Activated naive CD8-positive, alpha-beta T cell treated with anti-CD3 and anti-CD28 coated beads, Interleukin-2, amount 50 U/mL, for 24 hours (primary cell): ENCODE data around the gene DNM3.

Experiments
- ATAC-seq: fragments of 150-1000 bp; cut with Tn5 transposase; one replicate; pipeline ENCODE4 v1.10.0; 2021
- DNase-seq: peaks from one replicate; pipeline ENCODE4 v3.0.0; 2021
- H3K27ac Mint-ChIP-seq: one replicate; pipeline ENCODE4 v1.8.0; 2021; ENCODE audit warnings: mild to moderate bottlenecking, mixed read lengths
- H3K27me3 Mint-ChIP-seq: one replicate; pipeline ENCODE4 v1.8.0; 2021; ENCODE audit warnings: mixed read lengths
- H3K36me3 Mint-ChIP-seq: one replicate; pipeline ENCODE4 v1.8.0; 2021; ENCODE audit warnings: low read depth, mixed read lengths
- H3K4me1 Mint-ChIP-seq: one replicate; pipeline ENCODE4 v1.8.0; 2021; ENCODE audit warnings: mixed read lengths
- H3K4me3 Mint-ChIP-seq: one replicate; pipeline ENCODE4 v1.8.0; 2021; ENCODE audit warnings: mild to moderate bottlenecking, moderate library complexity, mixed read lengths
- H3K9me3 Mint-ChIP-seq: one replicate; pipeline ENCODE4 v1.8.0; 2021; ENCODE audit warnings: mixed read lengths

Gene DNM3

GRCh38 chr1:172450524-172450885 is 609.2 kb downstream of the DNM3 start:
- Mint-ChIP-seq H3K4me3 (no peak overlapping the region), H3K36me3 (no peaks in the 10 kb centered on the region), H3K9me3 (no peaks in the 10 kb centered on the region), H3K4me1 (peaks cover 21% of the 10 kb centered on the region), H3K27me3 (no peaks in the 10 kb centered on the region), H3K27ac (no peak overlapping the region)
- ATAC-seq (no peak), DNase-seq (no peak)

- no peak overlapping the region for H3K4me3 Mint-ChIP-seq
- H3K27ac Mint-ChIP-seq, result no peak overlapping the region
- DNase-seq (no peak), ATAC-seq (peak; percentile 47)
- no peaks in the 10 kb centered on the region for H3K9me3 Mint-ChIP-seq
- H3K36me3 Mint-ChIP-seq, result no peaks in the 10 kb centered on the region
- peaks cover 21% of the 10 kb centered on the region for H3K4me1 Mint-ChIP-seq
- no peaks in the 10 kb centered on the region for H3K27me3 Mint-ChIP-seq
These were observed 609.7 kb downstream of the DNM3 start for GRCh38 chr1:172451002-172451443.

GRCh38 chr1:172452536-172453152 is 611.3 kb downstream of the DNM3 start:
- no peak for DNase-seq
- no peak for ATAC-seq
- Mint-ChIP-seq H3K4me3 (no peak overlapping the region), H3K27ac (no peak overlapping the region), H3K27me3 (no peaks in the 10 kb centered on the region), H3K36me3 (no peaks in the 10 kb centered on the region), H3K9me3 (no peaks in the 10 kb centered on the region), H3K4me1 (peaks cover 21% of the 10 kb centered on the region)

- H3K4me1 Mint-ChIP-seq, result peaks cover 21% of the 10 kb centered on the region
- H3K36me3 Mint-ChIP-seq, result no peaks in the 10 kb centered on the region
- no peak for ATAC-seq
- no peaks in the 10 kb centered on the region for H3K9me3 Mint-ChIP-seq
- no peaks in the 10 kb centered on the region for H3K27me3 Mint-ChIP-seq
- no peak for DNase-seq
- H3K27ac Mint-ChIP-seq, result no peak overlapping the region
- H3K4me3 Mint-ChIP-seq, result no peak overlapping the region
These were observed 611.9 kb downstream of the DNM3 start for GRCh38 chr1:172453153-172453545.

- peaks cover 21% of the 10 kb centered on the region for H3K4me1 Mint-ChIP-seq
- H3K4me3 Mint-ChIP-seq, result no peak overlapping the region
- no peaks in the 10 kb centered on the region for H3K9me3 Mint-ChIP-seq
- ATAC-seq (no peak), DNase-seq (no peak)
- no peaks in the 10 kb centered on the region for H3K36me3 Mint-ChIP-seq
- no peak overlapping the region for H3K27ac Mint-ChIP-seq
- no peaks in the 10 kb centered on the region for H3K27me3 Mint-ChIP-seq
These were observed 612.3 kb downstream of the DNM3 start for GRCh38 chr1:172453607-172454006.

- ATAC-seq, result no peak
- H3K4me3 Mint-ChIP-seq, result no peak overlapping the region
- DNase-seq, result no peak
- no peaks in the 10 kb centered on the region for H3K36me3 Mint-ChIP-seq
- peaks cover 2% of the 10 kb centered on the region for H3K27me3 Mint-ChIP-seq
- no peaks in the 10 kb centered on the region for H3K9me3 Mint-ChIP-seq
- H3K27ac Mint-ChIP-seq, result no peak overlapping the region
- H3K4me1 Mint-ChIP-seq, result peaks cover 12% of the 10 kb centered on the region
These were observed 614.2 kb downstream of the DNM3 start for GRCh38 chr1:172455451-172455850.

GRCh38 chr1:172456344-172456769 is 615.1 kb downstream of the DNM3 start:
- ATAC-seq, result no peak
- no peaks in the 10 kb centered on the region for H3K36me3 Mint-ChIP-seq
- H3K4me1 Mint-ChIP-seq, result peaks cover 3% of the 10 kb centered on the region

GRCh38 chr1:172457479-172458130 is 616.3 kb downstream of the DNM3 start:
- Mint-ChIP-seq H3K9me3 (no peaks in the 10 kb centered on the region), H3K27ac (no peak overlapping the region), H3K36me3 (no peaks in the 10 kb centered on the region), H3K27me3 (peaks cover 2% of the 10 kb centered on the region), H3K4me1 (peaks cover 3% of the 10 kb centered on the region), H3K4me3 (no peak overlapping the region)
- no peak for DNase-seq
- no peak for ATAC-seq

More at GRCh38 chr1:172456344-172456769, 615.1 kb downstream of the DNM3 start:
- H3K27ac Mint-ChIP-seq, result no peak overlapping the region
- no peak for DNase-seq
- no peaks in the 10 kb centered on the region for H3K9me3 Mint-ChIP-seq
- H3K27me3 Mint-ChIP-seq, result peaks cover 2% of the 10 kb centered on the region
- no peak overlapping the region for H3K4me3 Mint-ChIP-seq

GRCh38 chr1:172460177-172460576 is 618.9 kb downstream of the DNM3 start:
- Mint-ChIP-seq H3K4me1 (no peaks in the 10 kb centered on the region), H3K9me3 (no peaks in the 10 kb centered on the region), H3K27me3 (peaks cover 2% of the 10 kb centered on the region), H3K27ac (no peak overlapping the region), H3K4me3 (no peak overlapping the region), H3K36me3 (no peaks in the 10 kb centered on the region)
- no peak for DNase-seq
- no peak for ATAC-seq

- ATAC-seq (no peak), DNase-seq (no peak)
- Mint-ChIP-seq H3K36me3 (no peaks in the 10 kb centered on the region), H3K27ac (no peak overlapping the region), H3K27me3 (peaks cover 2% of the 10 kb centered on the region), H3K4me1 (no peaks in the 10 kb centered on the region), H3K4me3 (no peak overlapping the region), H3K9me3 (no peaks in the 10 kb centered on the region)
These were observed 619.6 kb downstream of the DNM3 start for GRCh38 chr1:172460887-172461315.
